ENCODE data around the gene EHMT1.
"Not testable (repeated sequence)": the region's sequence is repeated elsewhere in the genome, so short reads cannot be mapped to it uniquely, and the experiment has no call there.

Gene EHMT1

DNA sequence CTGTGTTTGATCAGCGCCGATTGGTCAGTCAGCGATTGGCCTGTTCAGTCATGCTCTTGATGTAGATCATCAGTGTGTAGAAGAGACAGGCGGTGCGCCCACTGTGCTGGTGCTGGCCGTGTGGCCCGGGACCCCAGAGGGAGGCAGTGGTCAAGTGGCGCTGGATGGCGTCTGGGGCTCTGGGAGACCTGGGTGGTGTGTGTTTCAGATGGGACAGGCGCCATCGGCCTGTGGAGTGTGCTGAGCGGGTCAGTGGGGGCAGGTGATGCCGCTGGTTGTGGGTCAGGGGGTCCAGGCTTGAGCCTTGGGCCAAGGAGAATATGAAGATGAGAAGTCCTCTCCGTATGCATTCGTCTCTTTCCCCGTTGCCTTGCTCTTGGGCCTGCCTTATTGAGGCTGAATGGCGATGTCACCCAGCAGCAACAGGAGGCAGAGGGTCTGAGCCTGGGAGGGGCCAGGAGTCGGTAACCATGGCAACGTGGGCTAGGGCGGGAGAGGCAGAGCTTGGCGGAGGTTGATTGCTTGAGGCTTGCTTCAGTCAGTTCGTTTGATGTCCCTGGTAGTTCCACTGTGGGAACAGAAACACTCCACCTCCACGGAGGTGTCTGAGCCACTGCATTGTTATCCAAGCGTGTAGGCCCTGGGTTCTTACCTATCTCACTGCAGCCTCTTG is 141.0 kb downstream of the EHMT1 start:
- DNase-seq (ENCODE audit: low read depth in 3 of 3), result no peak

DNA sequence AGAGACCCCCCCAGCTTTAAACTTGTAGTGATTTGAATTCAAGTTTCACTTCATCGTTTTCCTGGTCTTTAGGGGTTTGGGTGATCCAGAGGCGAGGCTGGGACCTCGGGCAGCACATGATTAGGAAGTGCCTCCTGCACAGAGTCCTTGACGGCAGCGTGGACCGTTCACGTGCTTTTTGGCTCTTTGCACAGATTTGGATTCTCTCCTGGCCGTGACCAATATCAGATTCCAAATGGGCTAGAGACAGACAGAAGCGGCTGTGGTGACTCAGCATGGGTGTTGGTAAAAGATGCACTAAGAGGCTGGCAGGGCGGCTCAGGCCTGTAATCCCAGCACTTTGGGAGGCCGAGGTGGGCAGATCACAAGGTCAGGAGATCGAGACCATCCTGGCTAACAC is 141.6 kb downstream of the EHMT1 start:
- no peak for DNase-seq (ENCODE audit: low read depth in 3 of 3)

DNA sequence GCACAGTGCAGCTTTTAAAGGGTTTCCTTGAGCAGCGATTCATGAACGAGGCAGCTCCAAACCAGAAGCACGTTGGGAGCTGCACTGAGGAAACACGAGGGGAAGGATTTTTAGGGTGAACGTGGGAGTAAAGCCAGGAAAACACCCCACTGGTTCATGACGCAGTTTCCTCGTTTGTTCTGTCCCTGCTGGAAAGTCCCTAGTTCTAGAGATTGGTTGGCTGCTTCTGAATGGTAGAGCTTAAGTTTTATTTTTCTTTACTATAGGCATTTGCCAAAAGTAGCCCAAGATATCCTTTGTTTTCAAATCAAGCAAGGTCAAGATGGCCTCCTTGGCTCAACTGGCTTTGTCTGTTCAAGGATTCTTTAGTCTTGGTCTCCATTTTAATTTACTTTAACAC is 142.2 kb downstream of the EHMT1 start:
- DNase-seq (ENCODE audit: low read depth in 3 of 3), result peak in 2 of 3 experiments; percentile 5 to 9

DNA sequence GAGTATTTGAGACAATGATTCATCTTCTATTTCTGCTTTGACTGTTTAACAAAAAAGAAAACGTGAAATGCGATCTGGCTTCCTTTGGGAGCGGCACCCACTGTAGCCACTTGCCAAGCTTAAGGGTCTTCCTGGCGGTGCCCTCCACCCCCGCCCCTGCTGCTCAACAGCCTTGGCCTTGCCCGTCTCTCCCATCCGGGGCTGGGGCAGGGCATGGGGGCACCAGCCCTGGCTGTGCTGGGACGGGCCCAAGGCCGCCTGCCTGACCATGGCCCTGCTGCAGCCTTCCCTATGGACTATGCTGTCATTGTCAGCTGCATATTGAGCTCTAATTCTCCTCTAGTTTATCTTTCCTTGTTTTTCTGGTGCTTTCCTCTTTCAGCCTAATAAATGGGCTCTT is 143.0 kb downstream of the EHMT1 start:
- no peak for DNase-seq (ENCODE audit: low read depth in 3 of 3)

DNA sequence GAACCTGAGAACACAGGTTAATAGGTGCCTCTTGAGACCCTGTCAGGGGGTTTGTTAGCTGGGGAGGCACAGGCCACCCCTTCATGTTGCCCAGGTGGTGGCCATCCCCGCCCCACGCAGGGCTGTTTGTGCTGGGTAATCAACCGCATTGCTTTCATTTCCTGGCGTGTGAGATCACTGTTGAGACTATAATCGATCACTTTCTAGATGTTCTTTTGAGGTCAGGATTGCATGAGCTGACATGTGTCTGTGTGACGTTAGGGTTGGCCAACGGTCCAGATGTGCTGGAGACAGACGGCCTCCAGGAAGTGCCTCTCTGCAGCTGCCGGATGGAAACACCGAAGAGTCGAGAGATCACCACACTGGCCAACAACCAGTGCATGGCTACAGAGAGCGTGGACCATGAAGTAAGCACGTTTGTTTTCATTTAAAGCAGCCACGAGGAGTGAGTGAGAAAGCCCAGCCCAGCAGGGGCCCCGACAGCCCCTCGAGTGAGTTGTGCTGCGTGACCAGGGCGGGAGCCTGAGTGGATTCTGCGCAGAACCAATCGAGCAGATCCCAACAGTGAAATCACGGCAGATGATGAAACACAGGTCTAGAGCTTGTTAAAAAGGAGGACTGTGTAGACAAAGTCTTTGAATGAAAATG is 143.7 kb downstream of the EHMT1 start:
- DNase-seq (ENCODE audit: low read depth in 3 of 3), result no peak

DNA sequence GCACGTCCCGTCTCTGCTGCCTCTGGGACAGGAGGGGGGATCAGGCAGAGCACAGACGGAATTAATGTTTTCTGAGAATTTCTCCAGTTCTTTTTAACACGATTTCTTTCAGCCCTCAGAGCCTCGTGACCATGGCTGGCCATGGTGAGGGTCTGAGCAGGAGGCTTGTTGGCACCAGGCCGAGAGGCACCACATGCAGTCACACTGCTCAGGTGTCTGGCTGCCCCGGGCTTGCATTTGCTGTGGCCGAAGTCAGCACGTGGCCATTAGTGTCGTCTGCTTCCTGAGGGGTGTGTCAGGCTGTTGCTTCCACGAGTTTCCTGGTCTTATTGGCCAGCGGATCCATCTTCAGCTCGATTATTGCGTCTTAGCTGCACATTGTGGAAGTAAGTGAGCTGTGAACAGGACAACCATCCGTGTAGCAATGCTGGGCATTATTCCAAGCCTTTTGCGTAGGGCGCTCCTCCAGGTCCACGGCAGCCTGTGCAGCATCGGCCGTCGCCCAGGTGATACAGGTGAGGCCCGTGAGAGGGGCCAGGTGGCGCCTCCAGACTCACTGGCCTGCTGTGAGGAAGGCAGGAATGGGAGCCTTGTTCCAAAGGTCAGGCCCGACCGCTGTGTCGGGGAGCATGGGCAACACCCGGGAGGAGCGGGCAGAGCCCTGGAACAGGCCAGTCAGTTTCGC is 144.6 kb downstream of the EHMT1 start:
- DNase-seq (ENCODE audit: low read depth in 3 of 3), result no peak

- DNase-seq (ENCODE audit: low read depth in 3 of 3), result no peak
Measured at GRCh38 chr9:137764171-137764671, 145.4 kb downstream of the EHMT1 start.

GRCh38 chr9:137764981-137765380 is 146.2 kb downstream of the EHMT1 start:
- DNase-seq (ENCODE audit: low read depth in 3 of 3), result no peak

- DNase-seq (ENCODE audit: low read depth in 3 of 3), result no peak
Measured at GRCh38 chr9:137765536-137765935, 146.7 kb downstream of the EHMT1 start.

DNA sequence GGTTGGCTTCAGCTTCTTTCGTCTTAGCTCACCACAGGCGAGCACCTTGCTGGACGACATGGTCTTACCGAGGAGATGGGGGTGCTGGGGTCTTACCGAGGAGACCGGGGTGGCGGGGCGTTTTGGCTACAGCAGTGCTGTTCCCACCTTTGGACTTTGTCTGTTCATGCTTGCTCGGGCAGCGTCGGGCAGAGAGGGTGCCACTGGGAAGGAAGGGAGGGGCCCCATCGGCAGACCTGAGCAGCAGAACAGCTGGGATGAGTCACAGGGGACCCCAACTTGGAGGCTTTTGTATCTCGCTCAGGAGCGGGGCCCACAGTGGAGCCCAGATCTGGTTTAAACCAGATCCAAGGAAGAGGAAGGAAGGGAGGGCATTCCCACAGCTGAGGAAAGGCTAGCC is 152.8 kb downstream of the EHMT1 start:
- DNase-seq (ENCODE audit: low read depth in 3 of 3), result no peak

GRCh38 chr9:137772281-137772873 is 153.6 kb downstream of the EHMT1 start:
- DNase-seq (ENCODE audit: low read depth in 3 of 3), result no peak

GRCh38 chr9:137774775-137775386 is 156.1 kb downstream of the EHMT1 start:
- DNase-seq (ENCODE audit: low read depth in 3 of 3), result no peak

DNA sequence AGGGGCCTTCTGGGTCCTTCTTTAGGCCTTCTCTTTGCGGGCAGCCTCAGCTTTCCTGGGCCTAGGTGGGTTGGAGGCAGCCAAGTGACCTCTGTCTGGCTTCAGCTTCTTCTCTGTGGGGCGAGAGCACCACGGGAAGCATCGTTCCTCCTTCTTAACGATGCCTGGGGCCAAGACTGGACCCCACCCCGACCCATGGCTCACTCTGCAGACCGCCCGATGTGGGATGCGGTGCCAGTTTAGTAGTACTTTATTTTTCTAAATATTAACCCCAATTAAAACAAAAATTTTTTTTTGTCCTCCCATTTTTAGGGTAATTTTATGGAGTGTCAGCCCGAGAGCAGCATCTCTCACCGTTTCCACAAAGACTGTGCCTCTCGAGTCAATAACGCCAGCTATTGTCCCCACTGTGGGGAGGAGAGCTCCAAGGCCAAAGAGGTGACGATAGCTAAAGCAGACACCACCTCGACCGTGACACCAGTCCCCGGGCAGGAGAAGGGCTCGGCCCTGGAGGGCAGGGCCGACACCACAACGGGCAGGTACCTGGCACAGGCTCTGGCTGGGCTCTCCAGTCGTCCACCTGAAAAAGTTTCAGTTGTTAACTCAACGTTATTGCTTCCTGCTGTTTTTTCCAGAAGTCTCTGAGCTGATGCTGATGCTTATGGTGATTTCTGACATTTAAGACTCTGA is 157.6 kb downstream of the EHMT1 start:
- no peak for DNase-seq (ENCODE audit: low read depth in 3 of 3)

DNA sequence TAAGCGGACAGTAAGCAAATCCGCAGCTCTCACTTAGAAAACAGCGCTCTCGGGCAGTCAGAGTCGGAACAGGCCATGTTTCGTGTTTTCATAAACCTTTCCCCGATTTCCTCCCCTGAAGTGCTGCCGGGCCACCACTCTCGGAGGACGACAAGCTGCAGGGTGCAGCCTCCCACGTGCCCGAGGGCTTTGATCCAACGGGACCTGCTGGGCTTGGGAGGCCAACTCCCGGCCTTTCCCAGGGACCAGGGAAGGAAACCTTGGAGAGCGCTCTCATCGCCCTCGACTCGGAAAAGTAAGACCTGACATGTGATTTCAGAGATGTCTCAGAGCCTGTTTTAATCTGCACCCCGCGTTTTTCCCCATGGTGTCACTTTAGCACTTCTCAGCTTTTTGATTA is 159.0 kb downstream of the EHMT1 start:
- DNase-seq (ENCODE audit: low read depth in 3 of 3), result no peak

DNA sequence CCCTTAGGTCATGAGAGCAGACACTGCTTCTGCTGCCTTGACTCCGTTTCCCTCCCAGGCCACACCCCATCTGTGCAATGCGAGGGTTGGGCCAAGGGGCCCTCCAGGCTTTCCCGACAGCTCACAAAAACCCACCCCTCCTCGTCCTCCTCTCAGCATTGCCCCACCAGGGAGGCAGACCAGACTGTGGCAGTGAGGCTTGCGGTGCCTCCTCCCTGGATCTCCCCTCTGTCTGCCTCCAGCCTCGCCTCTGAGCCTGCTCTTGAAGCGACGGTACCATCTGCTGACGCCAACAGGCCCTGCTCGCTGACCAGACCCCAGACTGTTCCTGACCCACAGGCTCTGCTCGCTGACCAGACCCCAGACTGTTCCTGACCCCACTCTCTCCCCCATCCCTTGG is 159.5 kb downstream of the EHMT1 start:
- DNase-seq (ENCODE audit: low read depth in 3 of 3), result no peak

- DNase-seq (ENCODE audit: low read depth in 3 of 3), result no peak
Measured at GRCh38 chr9:137778914-137779313, 160.1 kb downstream of the EHMT1 start.

DNA sequence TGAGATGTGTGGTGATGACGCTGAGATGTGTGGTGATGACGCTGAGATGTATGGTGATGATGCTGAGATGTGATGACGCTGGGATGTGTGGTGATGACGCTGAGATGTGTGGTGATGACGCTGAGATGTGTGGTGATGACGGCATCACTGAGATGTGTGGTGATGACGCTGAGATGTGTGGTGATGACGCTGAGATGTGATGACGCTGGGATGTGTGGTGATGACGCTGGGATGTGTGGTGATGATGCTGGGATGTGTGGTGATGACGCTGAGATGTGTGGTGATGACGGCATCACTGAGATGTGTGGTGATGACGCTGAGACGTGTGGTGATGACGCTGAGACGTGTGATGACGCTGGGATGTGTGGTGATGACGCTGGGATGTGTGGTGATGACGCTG is 161.2 kb downstream of the EHMT1 start:
- DNase-seq (ENCODE audit: low read depth in 3 of 3), result not testable (repeated sequence)

- no peak for DNase-seq (ENCODE audit: low read depth in 3 of 3)
Measured at GRCh38 chr9:137781906-137782585, 163.2 kb downstream of the EHMT1 start.

GRCh38 chr9:137783521-137783920 is 164.7 kb downstream of the EHMT1 start:
- no peak for DNase-seq (ENCODE audit: low read depth in 3 of 3)

DNA sequence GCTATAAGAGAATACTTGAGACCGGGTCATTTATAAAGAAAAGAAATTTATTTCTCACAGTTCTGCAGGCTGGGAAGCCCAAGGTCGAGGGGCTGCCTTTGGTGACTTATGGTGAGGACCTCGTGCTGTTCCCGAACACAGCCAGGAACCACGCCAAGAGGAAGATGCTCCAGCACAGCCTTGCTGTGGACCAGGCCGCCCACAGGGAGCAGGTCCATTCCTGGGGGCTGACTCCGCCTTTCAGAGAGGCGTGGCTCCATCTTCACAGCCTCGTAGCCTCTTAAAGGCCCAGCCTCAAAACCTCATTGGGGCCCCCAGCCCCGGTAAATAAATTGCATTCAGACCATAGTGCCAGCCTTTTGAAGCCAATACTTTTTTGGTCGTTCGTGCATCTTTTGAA is 165.2 kb downstream of the EHMT1 start:
- DNase-seq (ENCODE audit: low read depth in 3 of 3), result no peak

All from stimulated activated CD4-positive, alpha-beta T cell treated with anti-CD3 and anti-CD28 coated beads, TNF-alpha, amount 100 ng/mL, for 24 hours (primary cell).